GM19238 (cell line): ENCODE data around the gene LHX1.
A peak's percentile ranks its signal among the peaks of the same experiment; 100 is the strongest.

ENCODE experiments used
- DNase-seq: peaks from one replicate; pipeline ENCODE4 v3.0.0; 2011; ENCODE audit warnings: low spot score; ENCODE audit not compliant: insufficient read length

The LHX1 gene

DNA sequence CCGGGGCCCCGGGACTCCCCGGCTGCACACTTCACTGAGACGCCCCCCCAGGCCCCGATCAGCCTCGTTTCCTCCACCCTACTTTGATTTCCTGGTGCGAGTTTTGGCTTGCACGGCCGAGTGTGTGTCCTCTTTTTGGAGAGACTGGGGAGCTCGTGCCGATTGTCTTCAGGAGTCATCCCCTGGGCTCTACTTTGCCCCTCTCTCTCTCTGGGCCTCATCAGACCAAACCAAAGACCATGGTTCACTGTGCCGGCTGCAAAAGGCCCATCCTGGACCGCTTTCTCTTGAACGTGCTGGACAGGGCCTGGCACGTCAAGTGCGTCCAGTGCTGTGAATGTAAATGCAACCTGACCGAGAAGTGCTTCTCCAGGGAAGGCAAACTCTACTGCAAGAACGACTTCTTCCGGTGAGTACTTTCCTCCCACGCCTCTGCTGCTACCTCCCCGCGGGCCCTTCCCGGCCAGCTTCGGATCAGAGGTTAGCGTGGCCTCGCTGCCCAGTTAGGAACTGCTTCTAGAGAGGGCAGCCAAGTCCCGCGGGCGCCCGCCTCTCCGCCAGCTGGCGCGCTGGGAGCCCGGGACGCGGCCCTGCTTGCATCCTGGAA lies 787 bp downstream of the LHX1 start:
- DNase-seq: no peak

DNA sequence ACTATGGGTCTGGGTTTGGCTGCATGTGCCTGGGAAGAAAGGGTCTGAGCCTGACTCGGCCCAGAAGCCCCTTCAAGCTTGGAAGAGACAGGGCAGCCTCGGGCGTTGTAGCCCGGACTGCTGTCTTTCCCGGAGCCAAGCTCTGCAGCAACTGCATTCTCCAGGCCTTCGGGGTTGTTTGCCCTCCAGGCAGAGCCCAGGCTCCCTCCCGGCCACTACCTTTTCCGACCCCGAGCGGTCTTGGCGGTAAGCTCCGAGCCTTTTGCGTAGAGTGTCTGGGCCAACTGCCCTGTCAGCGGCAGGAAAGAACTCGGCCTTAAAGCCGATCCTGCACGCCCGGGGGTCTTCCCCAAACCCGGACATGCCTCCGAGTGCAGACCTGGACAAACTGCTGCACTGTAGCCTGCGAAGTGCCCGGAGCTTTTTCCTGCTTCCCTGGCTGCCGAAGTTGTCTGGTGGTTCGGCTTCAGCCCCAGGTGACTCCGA lies 1.3 kb downstream of the LHX1 start:
- no peak for DNase-seq

DNA sequence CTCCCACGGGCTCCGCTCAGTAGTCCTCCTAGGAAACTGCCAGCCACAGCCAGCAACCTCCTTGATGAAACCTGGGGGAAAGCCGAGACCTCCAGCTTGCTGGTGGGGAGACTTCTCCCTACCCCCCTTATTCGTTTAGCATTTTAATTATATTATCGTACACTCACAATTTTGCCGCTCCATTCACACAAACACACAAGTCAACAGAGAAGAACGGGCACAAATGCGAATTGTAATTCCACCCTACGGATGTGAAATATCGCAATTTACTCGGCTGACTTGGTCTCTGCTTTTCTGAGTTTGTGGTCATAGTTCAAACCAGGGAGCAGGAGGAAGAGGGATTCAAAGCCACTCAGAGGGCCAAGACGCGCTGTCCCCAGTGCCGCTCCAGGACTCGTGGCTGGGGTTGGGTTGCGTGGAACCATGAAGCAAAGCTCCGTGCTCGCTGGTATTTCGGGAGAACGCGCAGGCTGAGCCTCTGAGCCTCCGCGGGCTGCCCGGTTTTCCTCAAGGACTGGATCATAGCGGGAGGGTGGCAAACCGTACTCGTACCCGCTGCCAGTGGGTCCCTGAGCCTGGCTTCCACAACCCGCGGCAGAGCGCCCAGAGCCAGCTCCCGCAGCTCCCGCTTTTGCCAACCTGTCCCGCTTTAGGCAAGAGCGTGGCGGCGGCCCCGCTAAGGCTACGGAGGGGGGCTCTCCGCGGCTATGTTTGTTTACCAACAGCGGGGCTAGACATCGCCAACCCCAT lies 2.0 kb downstream of the LHX1 start:
- DNase-seq: no peak

DNA sequence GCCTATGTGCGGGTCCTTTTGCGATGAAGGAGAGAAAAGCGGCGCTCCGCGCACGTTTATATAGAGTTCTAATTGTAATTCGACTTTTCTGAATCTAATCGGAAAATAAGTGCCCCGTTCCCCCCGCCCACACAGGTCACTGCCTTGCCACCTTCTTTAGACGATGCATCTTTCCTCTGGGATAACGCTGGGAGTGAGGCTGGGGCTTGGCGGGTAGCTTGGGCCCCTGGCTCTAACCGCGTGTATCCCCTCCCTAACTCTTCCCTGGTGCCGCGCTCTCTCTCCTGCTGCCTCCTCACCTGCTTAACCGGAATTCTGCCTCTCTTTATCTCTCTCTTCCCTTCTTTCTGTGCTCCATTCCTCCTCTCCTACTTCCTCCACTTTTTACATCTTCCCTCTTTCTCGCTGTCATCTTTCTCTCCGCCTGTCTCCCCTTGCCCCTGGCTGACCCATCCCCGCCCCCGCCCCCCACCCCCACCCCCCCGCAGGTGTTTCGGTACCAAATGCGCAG lies 2.6 kb downstream of the LHX1 start:
- no peak for DNase-seq

DNA sequence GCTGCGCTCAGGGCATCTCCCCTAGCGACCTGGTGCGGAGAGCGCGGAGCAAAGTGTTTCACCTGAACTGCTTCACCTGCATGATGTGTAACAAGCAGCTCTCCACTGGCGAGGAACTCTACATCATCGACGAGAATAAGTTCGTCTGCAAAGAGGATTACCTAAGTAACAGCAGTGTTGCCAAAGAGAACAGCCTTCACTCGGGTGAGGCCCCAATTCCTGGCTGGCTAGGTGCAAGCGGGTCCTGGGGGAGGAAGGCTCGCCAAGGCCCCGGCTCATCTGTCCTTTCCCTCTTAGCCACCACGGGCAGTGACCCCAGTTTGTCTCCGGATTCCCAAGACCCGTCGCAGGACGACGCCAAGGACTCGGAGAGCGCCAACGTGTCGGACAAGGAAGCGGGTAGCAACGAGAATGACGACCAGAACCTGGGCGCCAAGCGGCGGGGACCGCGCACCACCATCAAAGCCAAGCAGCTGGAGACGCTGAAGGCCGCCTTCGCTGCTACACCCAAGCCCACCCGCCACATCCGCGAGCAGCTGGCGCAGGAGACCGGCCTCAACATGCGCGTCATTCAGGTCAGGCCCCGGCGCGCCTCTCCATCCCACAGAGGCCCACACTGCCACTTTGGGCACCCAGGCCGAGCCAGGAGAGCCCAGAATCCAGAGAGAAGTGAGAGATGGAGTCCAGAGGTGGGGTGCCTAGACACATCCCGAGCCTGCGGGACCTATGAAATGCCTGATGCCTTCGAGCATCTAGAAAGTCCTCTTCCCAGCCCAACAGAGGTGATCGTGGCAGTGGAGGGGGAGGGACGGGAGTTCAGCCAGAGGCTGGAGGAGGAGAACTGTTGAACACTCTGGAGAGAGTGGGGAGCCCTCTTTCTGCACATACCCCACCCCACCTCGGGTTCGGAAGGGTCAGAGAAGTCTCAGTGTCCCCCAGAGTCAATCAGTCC lies 3.3 kb downstream of the LHX1 start:
- DNase-seq: no peak

DNA sequence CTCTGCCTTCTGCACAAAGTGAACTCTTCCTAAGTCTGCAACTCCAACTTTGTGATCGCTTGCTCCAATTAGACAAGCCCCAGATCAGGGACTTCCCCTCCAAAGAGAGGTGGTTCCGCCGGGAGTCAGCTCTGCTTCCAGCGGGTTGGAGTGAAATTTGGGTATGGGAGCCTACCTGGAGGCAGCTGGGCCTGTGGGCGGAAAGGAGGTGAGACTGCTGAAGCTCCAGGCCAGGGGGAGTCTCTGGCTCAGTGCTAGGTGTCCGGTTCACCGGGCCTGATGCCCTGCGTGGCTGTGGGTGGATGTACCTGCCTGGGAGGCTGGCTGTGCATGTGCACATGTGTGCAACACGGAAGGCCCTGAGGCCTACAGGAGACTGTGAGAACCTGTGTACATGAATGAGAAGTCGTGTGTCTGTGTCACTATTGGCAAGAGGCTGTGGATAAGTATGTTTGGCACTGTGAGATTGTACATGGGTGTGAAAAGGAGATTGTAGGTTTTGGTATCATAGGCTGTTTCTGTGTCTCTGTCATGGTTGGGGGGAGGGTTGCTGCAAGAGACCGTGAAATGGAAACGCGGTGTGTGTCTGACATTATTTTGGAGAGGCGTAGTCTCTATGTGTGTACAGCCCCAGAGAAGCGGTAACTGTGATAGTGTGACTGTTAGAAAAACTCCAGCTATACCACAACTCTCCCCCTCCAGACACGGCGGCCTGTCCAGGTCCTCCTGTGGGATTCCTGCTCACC lies 4.2 kb downstream of the LHX1 start:
- no peak for DNase-seq

DNA sequence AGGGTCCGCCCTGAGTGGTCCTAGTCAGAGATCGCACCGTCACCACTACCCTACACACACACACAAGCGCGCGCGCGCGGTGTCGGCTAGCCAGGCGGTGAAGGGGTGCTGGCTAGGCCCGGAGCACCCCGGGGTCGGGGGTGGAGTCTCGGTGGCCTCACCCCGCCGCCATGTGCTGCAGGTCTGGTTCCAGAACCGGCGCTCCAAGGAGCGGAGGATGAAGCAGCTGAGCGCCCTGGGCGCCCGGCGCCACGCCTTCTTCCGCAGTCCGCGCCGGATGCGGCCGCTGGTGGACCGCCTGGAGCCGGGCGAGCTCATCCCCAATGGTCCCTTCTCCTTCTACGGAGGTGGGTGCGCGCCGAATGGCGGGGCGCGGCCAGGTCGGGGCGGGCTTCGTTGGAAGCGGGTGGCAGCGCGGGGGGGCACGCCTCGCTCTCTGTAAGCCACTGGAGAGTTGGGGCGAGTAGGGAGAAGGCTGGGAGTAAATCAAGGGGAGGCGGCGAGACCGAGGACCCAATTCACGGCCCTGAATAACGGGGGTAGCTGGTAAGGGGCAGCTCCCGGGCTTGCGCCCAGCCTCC lies 4.8 kb downstream of the LHX1 start:
- DNase-seq: no peak

DNA sequence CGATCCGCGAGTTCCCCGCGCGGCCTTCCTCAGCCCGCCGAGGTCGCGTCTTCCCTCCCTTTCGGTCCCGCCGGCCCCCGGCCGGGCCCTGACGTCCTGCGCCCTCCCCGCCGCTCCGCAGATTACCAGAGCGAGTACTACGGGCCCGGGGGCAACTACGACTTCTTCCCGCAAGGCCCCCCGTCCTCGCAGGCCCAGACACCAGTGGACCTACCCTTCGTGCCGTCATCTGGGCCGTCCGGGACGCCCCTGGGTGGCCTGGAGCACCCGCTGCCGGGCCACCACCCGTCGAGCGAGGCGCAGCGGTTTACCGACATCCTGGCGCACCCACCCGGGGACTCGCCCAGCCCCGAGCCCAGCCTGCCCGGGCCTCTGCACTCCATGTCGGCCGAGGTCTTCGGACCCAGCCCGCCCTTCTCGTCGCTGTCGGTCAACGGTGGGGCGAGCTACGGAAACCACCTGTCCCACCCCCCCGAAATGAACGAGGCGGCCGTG lies 5.4 kb downstream of the LHX1 start:
- no peak for DNase-seq

DNA sequence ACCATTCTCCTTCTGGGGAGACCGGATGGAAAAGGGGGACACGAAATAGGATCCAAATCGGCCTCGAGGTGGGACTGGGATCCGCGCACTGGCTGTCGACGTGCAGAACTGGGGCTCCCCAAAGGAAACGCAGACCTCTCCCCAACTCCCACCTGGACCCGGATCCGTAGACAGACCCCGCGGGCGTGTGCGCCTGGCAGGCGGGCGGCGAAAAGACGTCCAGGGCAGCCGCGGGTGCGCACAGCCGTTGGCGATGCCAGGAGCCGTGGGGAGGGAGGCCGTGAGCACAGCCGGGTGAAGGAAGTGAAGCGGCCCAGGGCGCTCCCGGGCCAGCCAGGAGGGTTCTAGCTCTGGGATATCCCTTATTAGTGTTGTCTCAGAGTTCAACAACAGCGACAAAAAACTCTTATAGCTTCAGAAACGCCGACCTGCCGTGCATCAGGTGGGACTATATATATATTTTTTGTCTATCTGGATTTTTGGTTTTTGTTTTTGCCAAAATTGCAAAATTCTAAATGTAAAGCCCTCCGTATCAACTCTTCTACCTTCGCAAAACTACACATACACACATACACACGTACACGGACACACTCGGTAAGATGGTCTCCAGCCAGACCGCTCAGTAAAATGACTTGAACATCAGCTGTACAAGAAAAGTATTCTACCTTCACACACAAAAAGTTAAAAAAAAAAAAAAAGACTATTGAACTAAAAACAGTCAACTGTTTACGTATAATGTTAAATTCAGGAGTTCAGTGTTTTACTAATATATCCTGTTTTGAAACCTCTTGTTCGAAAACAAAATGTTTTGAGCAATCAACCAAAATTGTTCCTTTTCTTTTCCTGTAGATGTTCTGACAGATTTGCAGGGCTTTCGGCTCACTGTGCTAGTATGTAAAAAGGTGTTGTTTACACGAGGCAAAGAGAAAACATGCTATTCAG lies 6.2 kb downstream of the LHX1 start:
- no peak for DNase-seq

DNA sequence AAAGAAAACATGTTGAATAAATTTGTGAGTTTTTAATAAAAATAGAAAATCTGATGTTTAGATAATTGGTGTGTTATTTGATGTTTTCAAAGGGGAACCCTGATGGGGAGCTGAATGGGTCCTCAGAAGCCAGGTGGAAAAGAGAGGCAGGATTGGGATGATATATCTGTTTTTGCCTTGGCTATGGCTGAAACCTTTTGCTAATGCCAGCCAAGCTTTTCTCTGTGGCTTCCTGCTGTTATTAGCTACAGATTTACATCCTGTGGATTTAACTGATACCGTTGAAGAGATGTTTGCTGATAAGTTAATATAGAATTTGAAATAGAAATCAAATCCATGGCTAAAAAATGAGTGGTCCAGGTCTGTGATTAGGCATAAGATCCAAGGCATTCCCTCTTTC lies 7.3 kb downstream of the LHX1 start:
- no peak for DNase-seq

DNA sequence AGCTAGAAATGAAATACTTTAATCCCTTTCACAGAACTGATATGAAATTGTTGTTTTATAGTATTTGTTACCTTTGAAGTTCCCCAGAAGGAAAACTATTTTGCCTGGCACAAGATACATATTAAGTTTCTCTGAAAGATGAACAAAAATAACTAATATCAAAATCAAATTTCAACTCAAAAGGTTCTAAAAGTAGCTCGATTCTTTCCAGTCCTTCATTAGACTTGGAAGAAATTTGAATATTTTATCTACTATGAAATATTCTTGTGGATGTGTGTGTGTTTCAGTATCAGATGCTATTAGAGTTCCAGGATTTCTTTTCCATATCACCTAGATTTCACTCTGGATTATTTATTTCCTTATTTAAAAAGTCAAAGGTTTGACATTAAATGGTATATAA lies 7.9 kb downstream of the LHX1 start:
- DNase-seq: no peak

DNA sequence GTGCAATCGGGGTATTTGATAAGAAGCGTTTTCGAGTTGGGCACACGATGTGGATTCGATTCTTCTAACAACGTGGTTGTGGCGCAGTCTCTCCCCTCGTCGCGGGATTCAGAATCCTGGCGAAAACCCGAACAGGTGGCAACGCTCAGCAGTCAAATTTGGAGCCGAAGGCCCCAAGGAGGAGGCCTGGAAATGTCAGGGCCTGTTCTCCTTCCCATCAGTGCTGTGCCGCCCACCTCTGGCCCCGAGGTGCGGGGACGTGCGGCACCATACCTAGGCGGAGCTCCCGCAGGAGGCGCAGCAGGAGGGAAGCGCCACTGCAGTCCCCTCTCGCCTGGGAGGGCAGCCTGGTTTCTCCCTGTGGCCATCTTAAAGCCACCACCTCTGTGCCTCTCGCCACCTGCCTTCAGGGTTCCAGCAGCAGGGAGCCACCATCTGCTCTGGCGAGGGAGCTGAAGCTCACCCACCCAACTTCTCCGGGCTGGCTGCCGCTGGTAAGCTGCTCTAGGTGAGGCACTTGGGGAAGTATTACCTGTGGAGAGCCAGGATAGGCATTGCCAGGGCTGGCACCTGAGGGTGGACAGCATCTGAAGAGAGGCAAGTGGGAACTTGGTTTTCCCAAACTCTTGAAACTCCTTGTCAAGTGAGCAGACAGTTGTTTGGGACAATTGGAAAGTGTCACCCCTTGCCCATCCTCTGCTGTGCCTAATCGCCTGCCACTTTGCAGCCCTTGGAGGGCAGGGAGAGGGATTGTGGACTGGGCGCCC lies 8.9 kb downstream of the LHX1 start:
- DNase-seq: no peak

DNA sequence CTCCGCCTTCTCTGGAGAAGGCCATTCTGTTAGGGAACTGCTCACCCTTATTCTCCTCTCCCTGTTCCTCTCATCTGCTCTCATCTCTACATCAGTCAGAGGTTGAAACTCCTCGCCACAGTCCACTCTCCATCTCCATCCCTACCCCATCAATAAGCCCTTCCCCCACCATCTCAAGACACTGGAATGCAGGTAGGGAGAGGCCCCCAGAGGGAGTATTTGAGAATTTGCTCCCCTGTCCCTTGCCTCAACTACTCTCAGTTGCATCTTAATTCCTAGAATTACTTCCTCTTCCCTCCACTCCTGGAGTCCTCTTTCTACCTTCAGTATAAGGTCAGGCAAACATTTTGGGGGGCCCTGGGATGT lies 9.4 kb downstream of the LHX1 start:
- DNase-seq: no peak

DNA sequence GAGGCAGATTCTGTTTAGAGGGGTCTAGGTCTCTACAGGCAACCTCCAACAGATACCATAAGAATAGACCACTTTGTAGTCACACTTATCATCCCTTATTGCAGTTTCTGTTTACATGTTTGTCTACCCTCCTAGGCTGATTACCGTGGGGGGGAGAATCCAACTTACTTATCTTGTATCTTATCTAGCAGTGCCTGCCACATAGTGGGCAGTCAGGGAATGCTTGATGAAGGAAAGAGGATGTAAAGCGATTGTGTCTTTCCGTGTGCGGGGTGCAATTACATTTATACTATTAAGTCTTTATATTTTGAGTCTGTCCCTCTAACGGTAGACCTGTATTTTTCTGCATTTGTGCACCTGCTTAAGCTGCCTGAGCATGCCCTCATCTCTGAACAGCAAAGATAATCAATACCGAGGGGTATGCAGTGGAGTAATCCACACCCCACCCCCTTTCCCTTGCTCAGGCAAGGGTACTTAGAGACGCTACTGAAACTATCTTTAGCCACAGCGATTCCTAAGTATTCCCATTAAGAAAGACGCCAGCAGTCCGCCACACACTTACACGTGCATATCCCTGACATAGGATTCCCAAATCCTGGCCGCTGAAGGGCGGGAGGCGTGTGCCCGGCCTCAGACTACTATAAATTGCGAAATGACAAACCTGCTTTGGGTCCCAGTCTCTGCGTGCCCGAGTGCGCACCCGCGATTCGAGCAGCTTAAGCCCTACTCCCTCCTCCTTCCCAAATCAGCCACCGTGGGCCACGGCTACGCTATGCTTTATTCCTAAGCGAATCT lies 10.8 kb downstream of the LHX1 start:
- DNase-seq: no peak

DNA sequence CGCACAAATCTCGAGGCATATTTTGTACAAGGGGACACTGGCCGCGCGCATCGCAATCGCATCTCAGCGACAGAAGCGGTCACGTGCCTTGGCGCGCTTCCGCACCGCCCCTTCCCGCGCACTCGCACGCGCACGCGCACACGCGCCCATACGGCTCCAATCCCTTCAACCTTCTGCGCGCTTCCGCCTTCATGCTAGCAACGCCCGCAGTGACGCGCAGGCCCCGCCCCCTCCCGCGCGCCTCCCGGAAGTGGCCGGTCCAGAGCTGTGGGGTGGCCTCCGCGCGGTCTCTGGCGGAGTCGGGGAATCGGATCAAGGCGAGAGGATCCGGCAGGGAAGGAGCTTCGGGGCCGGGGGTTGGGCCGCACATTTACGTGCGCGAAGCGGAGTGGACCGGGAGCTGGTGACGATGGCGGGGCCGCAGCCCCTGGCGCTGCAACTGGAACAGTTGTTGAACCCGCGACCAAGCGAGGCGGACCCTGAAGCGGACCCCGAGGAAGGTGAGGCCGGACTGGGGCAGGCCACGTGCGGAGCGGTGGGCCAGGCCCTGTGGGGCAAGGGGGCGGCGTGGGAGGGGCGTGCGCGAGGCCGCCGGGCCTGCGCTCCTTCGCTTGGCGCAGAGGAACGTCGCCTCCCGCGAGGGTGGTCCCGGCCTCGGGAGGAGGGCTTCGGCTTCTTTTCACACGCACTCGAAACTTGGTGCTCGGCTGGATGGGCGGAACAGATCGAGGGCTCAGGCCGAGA lies 11.6 kb downstream of the LHX1 start, which contains the start of gene AATF:
AATF (plus strand) TSS at position 238 of the 744 bp plus-strand sequence; CDS start at position 410, 172 bp downstream.
- peak; percentile 97 for DNase-seq

DNA sequence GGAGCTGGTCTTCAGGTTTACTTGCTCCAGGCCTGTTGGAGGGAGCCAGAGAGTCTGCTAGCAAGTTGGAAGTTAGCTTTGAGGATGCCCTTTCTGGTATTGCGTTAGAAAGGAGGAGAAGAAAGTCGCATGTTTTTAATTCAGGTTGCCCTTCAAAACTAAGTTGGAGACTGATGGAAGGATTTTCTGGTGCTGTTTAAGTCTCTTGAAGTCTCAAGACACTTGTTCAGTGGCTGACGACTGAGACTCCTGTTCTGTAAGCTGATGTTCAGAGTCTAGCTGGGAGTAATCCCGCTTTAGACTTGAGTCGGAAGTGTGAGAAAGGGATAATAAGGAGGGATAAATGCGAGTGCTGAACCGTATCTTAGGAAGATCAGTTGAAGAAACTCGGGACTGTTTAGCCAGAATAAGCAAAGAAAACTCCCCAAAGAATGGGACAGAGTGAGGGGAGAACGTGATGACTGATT lies 12.2 kb downstream of the LHX1 start:
- no peak for DNase-seq

DNA sequence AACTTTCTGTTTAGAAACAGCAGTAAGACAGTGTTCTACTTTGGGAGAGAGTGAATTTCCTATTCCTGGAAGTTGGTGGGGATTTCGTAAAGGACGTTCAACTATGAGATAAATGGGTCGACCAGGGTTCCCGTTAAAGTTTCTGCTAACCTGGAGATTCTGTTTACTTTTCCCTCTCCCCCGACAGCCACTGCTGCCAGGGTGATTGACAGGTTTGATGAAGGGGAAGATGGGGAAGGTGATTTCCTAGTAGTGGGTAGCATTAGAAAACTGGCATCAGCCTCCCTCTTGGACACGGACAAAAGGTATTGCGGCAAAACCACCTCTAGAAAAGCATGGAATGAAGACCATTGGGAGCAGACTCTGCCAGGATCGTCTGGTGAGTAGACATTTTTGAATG lies 12.8 kb downstream of the LHX1 start:
- DNase-seq: no peak
